Measurements from ENCODE around the gene VWA8.
A peak's percentile ranks its signal among the peaks of the same experiment; 100 is the strongest.

VWA8 gene

DNA sequence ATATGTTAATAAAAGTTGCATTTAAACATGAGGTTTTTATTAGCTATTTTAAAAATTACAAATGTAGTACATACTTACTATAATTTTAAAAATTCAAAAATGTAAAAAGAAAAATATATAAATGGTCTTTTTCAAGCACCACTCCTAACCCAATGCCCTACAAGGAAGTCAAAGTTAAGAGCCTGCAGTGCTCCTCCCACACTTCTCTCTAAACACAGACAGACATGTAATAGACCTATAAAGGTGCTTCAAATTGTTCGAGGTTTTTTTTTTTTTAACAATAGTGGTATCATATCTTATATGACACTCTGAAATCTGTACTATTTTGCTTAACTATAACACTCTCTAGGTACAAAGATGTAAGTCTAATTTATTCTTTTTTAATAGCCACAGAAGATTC, 25.4 kb downstream of the VWA8 start:
- Histone ChIP-seq H3K4me1 (ENCODE audit: control insufficient read depth, insufficient read depth, low read length) (0 out of 2 replicates have a peak, but pooled peaks cover 5% of the 10 kb centered on the region), H3K27ac (ENCODE audit: extremely low read depth, low read depth, low read length) (no peak overlapping the region), H3K36me3 (ENCODE audit: control insufficient read depth in 2 of 2, insufficient read depth in 1 of 2, low read length in 2 of 2) (no peaks in the 10 kb centered on the region), H3K4me3 (ENCODE audit: low read depth, low read length) (no peak overlapping the region), H3K9me3 (ENCODE audit: control insufficient read depth, insufficient read depth, low read depth, low read length) (no peaks in the 10 kb centered on the region)
- POLR2A ChIA-PET: no interaction called here
- TF ChIP-seq, protein P1, sequence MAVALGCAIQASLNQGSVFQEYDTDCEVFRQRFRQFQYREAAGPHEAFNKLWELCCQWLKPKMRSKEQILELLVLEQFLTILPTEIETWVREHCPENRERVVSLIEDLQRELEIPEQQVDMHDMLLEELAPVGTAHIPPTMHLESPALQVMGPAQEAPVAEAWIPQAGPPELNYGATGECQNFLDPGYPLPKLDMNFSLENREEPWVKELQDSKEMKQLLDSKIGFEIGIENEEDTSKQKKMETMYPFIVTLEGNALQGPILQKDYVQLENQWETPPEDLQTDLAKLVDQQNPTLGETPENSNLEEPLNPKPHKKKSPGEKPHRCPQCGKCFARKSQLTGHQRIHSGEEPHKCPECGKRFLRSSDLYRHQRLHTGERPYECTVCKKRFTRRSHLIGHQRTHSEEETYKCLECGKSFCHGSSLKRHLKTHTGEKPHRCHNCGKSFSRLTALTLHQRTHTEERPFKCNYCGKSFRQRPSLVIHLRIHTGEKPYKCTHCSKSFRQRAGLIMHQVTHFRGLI (tag by site-specific recombination; IDR thresholded peaks at IDR 0.05): no peak
- TF ChIP-seq ZNF394 (tag by site-specific recombination; IDR thresholded peaks at IDR 0.05; ENCODE audit: borderline replicate concordance): no peak
- CTCF ChIA-PET: interaction anchor here (1.0 kb wide), 1 partner anchor 11 kb away, joined by 4 read pairs; no protein-coding TSS in a partner anchor

DNA sequence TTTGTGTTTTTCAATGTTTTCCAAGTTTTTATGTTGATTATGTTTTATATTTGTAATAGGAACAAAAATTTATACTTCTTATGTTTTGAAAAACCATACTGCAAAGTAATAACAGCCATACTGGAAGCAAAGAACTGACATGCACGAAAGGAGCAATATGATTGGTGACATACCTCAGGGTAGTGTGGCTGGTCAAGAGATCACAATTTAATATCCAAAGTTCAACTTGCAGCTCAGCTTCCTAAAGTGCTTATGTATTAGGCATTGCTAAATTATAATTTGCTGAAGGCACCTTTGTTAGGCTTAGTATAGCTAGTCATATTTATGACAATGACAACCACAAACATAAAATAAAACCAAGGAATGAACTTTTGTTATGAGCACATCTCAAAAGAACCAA, 25.9 kb downstream of the VWA8 start:
- POLR2A ChIA-PET: no interaction called here

DNA sequence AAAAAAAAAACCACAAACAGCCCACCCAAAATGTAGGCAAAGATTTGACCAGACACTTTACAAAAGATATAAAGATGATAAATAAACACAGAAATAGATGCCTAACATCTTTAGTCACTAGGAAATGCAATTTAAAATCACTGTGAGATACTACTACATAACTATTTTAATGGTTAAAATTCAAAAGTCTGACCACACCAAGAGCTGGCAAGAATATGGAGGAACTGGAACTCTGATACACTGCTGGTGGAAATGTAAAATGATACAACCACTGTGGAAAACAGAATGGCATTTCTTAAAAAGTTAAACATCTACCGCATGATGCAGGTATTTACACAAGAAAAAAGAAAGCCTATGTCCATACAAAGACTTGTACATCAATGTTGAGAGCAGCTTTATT, 26.8 kb downstream of the VWA8 start:
- H3K4me3 ChIP-seq (ENCODE audit: low read depth, low read length): no peak overlapping the region
- POLR2A ChIA-PET: no interaction called here
- CTCF ChIA-PET: interaction anchor here (0.6 kb wide), 1 partner anchor 40 kb away, joined by 3 read pairs; no protein-coding TSS in a partner anchor
- no peaks in the 10 kb centered on the region for H3K36me3 ChIP-seq (ENCODE audit: control insufficient read depth in 2 of 2, insufficient read depth in 1 of 2, low read length in 2 of 2)
- no peak for TF ChIP-seq ZBTB7A (tag by site-specific recombination; IDR thresholded peaks at IDR 0.05; ENCODE audit: low read depth)
- no peak for TF ChIP-seq ZNF174 (tag by site-specific recombination; IDR thresholded peaks at IDR 0.05)
- TF ChIP-seq ZNF707 (tag by site-specific recombination; IDR thresholded peaks at IDR 0.05): no peak
- TF ChIP-seq, protein P2, sequence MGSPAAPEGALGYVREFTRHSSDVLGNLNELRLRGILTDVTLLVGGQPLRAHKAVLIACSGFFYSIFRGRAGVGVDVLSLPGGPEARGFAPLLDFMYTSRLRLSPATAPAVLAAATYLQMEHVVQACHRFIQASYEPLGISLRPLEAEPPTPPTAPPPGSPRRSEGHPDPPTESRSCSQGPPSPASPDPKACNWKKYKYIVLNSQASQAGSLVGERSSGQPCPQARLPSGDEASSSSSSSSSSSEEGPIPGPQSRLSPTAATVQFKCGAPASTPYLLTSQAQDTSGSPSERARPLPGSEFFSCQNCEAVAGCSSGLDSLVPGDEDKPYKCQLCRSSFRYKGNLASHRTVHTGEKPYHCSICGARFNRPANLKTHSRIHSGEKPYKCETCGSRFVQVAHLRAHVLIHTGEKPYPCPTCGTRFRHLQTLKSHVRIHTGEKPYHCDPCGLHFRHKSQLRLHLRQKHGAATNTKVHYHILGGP (tag by site-specific recombination; IDR thresholded peaks at IDR 0.05): no peak
- TF ChIP-seq ZNF184 (tag by site-specific recombination; IDR thresholded peaks at IDR 0.05): peak; percentile 63
- 0 out of 2 replicates have a peak, but pooled peaks have one; percentile 43 for TF ChIP-seq ZNF664 (tag by site-specific recombination; IDR thresholded peaks at IDR 0.05)
- no peak overlapping the region for H3K27ac ChIP-seq (ENCODE audit: extremely low read depth, low read depth, low read length)
- H3K4me1 ChIP-seq (ENCODE audit: control insufficient read depth, insufficient read depth, low read length): 0 out of 2 replicates have a peak, but pooled peaks cover under 1% of the 10 kb centered on the region
- H3K9me3 ChIP-seq (ENCODE audit: control insufficient read depth, insufficient read depth, low read depth, low read length): no peaks in the 10 kb centered on the region

More for the DNA sequence above, 25.9 kb downstream of the VWA8 start:
- CTCF ChIA-PET: interaction anchor here (1.0 kb wide), 1 partner anchor 11 kb away, joined by 4 read pairs; no protein-coding TSS in a partner anchor
- TF ChIP-seq MEIS1 (CRISPR knock-in tag; IDR thresholded peaks at IDR 0.05; ENCODE audit: borderline replicate concordance) (no peak), ZNF146 (tag by site-specific recombination; IDR thresholded peaks at IDR 0.05) (no peak), ZNF184 (tag by site-specific recombination; IDR thresholded peaks at IDR 0.05) (no peak), GLI2 (tag by site-specific recombination; IDR thresholded peaks at IDR 0.05; ENCODE audit: borderline replicate concordance, low read depth) (no peak), ZNF747 (tag by site-specific recombination; IDR thresholded peaks at IDR 0.05) (no peak), ZFHX2 (tag by site-specific recombination; conservative IDR thresholded peaks at IDR 0.05) (no peak), ZBTB48 (tag by site-specific recombination; IDR thresholded peaks at IDR 0.05) (no peak), ZNF785 (tag by site-specific recombination; IDR thresholded peaks at IDR 0.05) (no peak), ZNF701 (tag by site-specific recombination; IDR thresholded peaks at IDR 0.05) (no peak), ZNF138 (tag by site-specific recombination; IDR thresholded peaks at IDR 0.05; ENCODE audit: borderline replicate concordance) (no peak), ZNF48 (tag by site-specific recombination; IDR thresholded peaks at IDR 0.05) (no peak), ZNF2 (tag by site-specific recombination; IDR thresholded peaks at IDR 0.05) (no peak)
- TF ChIP-seq, protein P3, sequence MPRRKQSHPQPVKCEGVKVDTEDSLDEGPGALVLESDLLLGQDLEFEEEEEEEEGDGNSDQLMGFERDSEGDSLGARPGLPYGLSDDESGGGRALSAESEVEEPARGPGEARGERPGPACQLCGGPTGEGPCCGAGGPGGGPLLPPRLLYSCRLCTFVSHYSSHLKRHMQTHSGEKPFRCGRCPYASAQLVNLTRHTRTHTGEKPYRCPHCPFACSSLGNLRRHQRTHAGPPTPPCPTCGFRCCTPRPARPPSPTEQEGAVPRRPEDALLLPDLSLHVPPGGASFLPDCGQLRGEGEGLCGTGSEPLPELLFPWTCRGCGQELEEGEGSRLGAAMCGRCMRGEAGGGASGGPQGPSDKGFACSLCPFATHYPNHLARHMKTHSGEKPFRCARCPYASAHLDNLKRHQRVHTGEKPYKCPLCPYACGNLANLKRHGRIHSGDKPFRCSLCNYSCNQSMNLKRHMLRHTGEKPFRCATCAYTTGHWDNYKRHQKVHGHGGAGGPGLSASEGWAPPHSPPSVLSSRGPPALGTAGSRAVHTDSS (tag by site-specific recombination; IDR thresholded peaks at IDR 0.05): no peak
- TF ChIP-seq, protein P4, sequence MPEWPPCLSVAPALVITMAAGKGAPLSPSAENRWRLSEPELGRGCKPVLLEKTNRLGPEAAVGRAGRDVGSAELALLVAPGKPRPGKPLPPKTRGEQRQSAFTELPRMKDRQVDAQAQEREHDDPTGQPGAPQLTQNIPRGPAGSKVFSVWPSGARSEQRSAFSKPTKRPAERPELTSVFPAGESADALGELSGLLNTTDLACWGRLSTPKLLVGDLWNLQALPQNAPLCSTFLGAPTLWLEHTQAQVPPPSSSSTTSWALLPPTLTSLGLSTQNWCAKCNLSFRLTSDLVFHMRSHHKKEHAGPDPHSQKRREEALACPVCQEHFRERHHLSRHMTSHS (tag by site-specific recombination; IDR thresholded peaks at IDR 0.05): no peak
- TF ChIP-seq, protein P5, sequence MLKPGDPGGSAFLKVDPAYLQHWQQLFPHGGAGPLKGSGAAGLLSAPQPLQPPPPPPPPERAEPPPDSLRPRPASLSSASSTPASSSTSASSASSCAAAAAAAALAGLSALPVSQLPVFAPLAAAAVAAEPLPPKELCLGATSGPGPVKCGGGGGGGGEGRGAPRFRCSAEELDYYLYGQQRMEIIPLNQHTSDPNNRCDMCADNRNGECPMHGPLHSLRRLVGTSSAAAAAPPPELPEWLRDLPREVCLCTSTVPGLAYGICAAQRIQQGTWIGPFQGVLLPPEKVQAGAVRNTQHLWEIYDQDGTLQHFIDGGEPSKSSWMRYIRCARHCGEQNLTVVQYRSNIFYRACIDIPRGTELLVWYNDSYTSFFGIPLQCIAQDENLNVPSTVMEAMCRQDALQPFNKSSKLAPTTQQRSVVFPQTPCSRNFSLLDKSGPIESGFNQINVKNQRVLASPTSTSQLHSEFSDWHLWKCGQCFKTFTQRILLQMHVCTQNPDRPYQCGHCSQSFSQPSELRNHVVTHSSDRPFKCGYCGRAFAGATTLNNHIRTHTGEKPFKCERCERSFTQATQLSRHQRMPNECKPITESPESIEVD (tag by site-specific recombination; IDR thresholded peaks at IDR 0.05): no peak
- Histone ChIP-seq H3K4me1 (ENCODE audit: control insufficient read depth, insufficient read depth, low read length) (0 out of 2 replicates have a peak, but pooled peaks cover 5% of the 10 kb centered on the region), H3K4me3 (ENCODE audit: low read depth, low read length) (no peak overlapping the region), H3K9me3 (ENCODE audit: control insufficient read depth, insufficient read depth, low read depth, low read length) (no peaks in the 10 kb centered on the region), H3K36me3 (ENCODE audit: control insufficient read depth in 2 of 2, insufficient read depth in 1 of 2, low read length in 2 of 2) (no peaks in the 10 kb centered on the region), H3K27ac (ENCODE audit: extremely low read depth, low read depth, low read length) (no peak overlapping the region)
